CD14-positive monocyte (primary cell): ENCODE measurements around the gene KNSTRN. TPM values are rescaled to one million over a fixed set of nuclear protein-coding genes. Genes with fewer than 3 reads are reported as not detected.

ENCODE experiments used
- DNase-seq, 3 donors: peaks; one replicate each; pipeline ENCODE4 v3.0.0-alpha.2; 2011 to 2022
- H2AFZ ChIP-seq: 2 replicates; pipeline ENCODE4 v1.6.0; 2012; ENCODE audit warnings: mild to moderate bottlenecking, low read depth, low read length, inconsistent platforms; ENCODE audit not compliant: insufficient read depth, poor library complexity, severe bottlenecking
- H3K27ac ChIP-seq, 2 donors: 1 replicate in 1 of 2; 2 replicates in 1 of 2; pipeline ENCODE4 v1.5.1; 2012 to 2013; ENCODE audit warnings: low read length in 2 of 2, control low read depth in 1 of 2, inconsistent platforms in 1 of 2, low read depth in 1 of 2, mild to moderate bottlenecking in 1 of 2
- H3K27me3 ChIP-seq, 2 donors: one replicate each; pipeline versions ENCODE4 v1.6.0 to v1.6.1; 2011 to 2013; ENCODE audit warnings: low read length in 2 of 2; ENCODE audit not compliant: control insufficient read depth in 2 of 2, insufficient read depth in 2 of 2
- H3K36me3 ChIP-seq, 2 donors: replicated peaks in 1 of 2; 1 replicate in 1 of 2; 2 replicates in 1 of 2; pipeline versions ENCODE4 v1.5.1 to v1.6.1; 2012 to 2013; ENCODE audit warnings: low read length in 2 of 2, control low read depth in 1 of 2, inconsistent platforms in 1 of 2, mild to moderate bottlenecking in 1 of 2; ENCODE audit not compliant: insufficient read depth in 2 of 2, control insufficient read depth in 1 of 2
- H3K4me1 ChIP-seq, 2 donors: 1 replicate in 1 of 2; 2 replicates in 1 of 2; pipeline versions ENCODE4 v1.5.1 to v1.6.1; 2012 to 2013; ENCODE audit warnings: low read length in 2 of 2, control low read depth in 1 of 2, inconsistent platforms in 1 of 2, mild to moderate bottlenecking in 1 of 2, moderate library complexity in 1 of 2; ENCODE audit not compliant: insufficient read depth in 2 of 2, control insufficient read depth in 1 of 2
- H3K4me2 ChIP-seq: replicated peaks from 2 replicates; pipeline ENCODE3; 2012; ENCODE audit warnings: low read length, moderate library complexity, mild to moderate bottlenecking; ENCODE audit not compliant: poor library complexity, severe bottlenecking; ENCODE audit errors: extremely low read depth
- H3K4me3 ChIP-seq, 3 experiments: fragments of 200-600 bp in 1 of 3; sonication (generic) in 1 of 3; replicated peaks in 1 of 3; 1 replicate in 2 of 3; 2 replicates in 1 of 3; pipeline ENCODE4 v1.5.1; 2011 to 2013; ENCODE audit warnings: low read length in 3 of 3, mild to moderate bottlenecking in 3 of 3, control low read depth in 2 of 3, low read depth in 2 of 3, inconsistent platforms in 1 of 3, moderate library complexity in 1 of 3
- H3K79me2 ChIP-seq: 2 replicates; pipeline ENCODE4 v1.6.0; 2012; ENCODE audit warnings: mild to moderate bottlenecking, control low read depth, inconsistent platforms, low read length, moderate library complexity; ENCODE audit not compliant: insufficient read depth
- H3K9ac ChIP-seq: 2 replicates; pipeline ENCODE4 v1.6.0; 2017; ENCODE audit warnings: low read length, mild to moderate bottlenecking; ENCODE audit not compliant: insufficient read depth, poor library complexity, severe bottlenecking
- H3K9me3 ChIP-seq, 2 donors: replicated peaks in 1 of 2; 1 replicate in 1 of 2; 2 replicates in 1 of 2; pipeline versions ENCODE4 v1.5.1 to v1.6.1; 2012 to 2013; ENCODE audit warnings: low read length in 2 of 2, control low read depth in 1 of 2; ENCODE audit not compliant: control insufficient read depth in 1 of 2, insufficient read depth in 1 of 2
- H4K20me1 ChIP-seq: 2 replicates; pipeline ENCODE4 v1.6.0; 2012; ENCODE audit warnings: mild to moderate bottlenecking, low read length, control low read depth, moderate library complexity; ENCODE audit not compliant: insufficient read depth
- H3K27ac Mint-ChIP-seq, 7 donors: one replicate each; pipeline ENCODE4 v1.8.0; 2020; ENCODE audit warnings: mild to moderate bottlenecking in 7 of 7, mixed read lengths in 7 of 7, moderate library complexity in 6 of 7, inconsistent platforms in 2 of 7
- H3K27me3 Mint-ChIP-seq, 3 donors: one replicate each; pipeline ENCODE4 v1.8.0; 2021 to 2022; ENCODE audit warnings: low read depth in 3 of 3, mild to moderate bottlenecking in 3 of 3, mixed read lengths in 3 of 3, moderate library complexity in 3 of 3, inconsistent platforms in 1 of 3
- H3K36me3 Mint-ChIP-seq, 2 donors: one replicate each; pipeline ENCODE4 v1.8.0; 2020; ENCODE audit warnings: mixed read lengths in 2 of 2, inconsistent platforms in 1 of 2, mild to moderate bottlenecking in 1 of 2
- H3K4me1 Mint-ChIP-seq: one replicate; pipeline ENCODE4 v1.8.0; 2020; ENCODE audit warnings: mild to moderate bottlenecking, mixed read lengths
- H3K4me3 Mint-ChIP-seq, 2 donors: one replicate each; pipeline ENCODE4 v1.8.0; 2020; ENCODE audit warnings: mild to moderate bottlenecking in 2 of 2, mixed read lengths in 2 of 2, moderate library complexity in 1 of 2
- H3K9me3 Mint-ChIP-seq, 7 donors: one replicate each; pipeline ENCODE4 v1.8.0; 2020 to 2022; ENCODE audit warnings: mixed read lengths in 7 of 7, mild to moderate bottlenecking in 6 of 7, moderate library complexity in 6 of 7, inconsistent platforms in 2 of 7
- WGBS: methylation state at CpG from one replicate; pipeline ENCODE4 v1.1.5; 2013; ENCODE audit warnings: missing lambda C conversion rate; ENCODE audit not compliant: insufficient coverage; 5-methylcytosine and 5-hydroxymethylcytosine counted together
- intact Hi-C, 2 donors: fragments of 100-400 bp; cut with micrococcal nuclease; formaldehyde crosslinking; loops; one replicate each; pipeline versions ENCODE4 v1.15.0 to v1.15.1; 2023
- polyA plus RNA-seq, 3 donors: library from polyadenylated mRNA; depleted of rRNA in 1 of 3; unstranded in 2 of 3; stranded (reverse) in 1 of 3; fragments of 300-500 nt in 2 of 3; fragments of >200 nt in 1 of 3; fragmentation: Illumina TruSeq in 2 of 3; gene quantifications; 1 replicate in 2 of 3; 2 replicates in 1 of 3; pipeline ENCODE4 v1.2.3, GENCODE V29; 2012 to 2021
- TF ChIP-seq, protein P1 (sequence below): fragments of 200-600 bp; IDR thresholded peaks from one replicate; pipeline ENCODE4 v1.8.0; 2022; ENCODE audit warnings: antibody characterized with exemption, mild to moderate bottlenecking

KNSTRN gene
- polyA plus RNA-seq, 3 donors: 5.4 to 10.0 (median 7.9) TPM

DNA sequence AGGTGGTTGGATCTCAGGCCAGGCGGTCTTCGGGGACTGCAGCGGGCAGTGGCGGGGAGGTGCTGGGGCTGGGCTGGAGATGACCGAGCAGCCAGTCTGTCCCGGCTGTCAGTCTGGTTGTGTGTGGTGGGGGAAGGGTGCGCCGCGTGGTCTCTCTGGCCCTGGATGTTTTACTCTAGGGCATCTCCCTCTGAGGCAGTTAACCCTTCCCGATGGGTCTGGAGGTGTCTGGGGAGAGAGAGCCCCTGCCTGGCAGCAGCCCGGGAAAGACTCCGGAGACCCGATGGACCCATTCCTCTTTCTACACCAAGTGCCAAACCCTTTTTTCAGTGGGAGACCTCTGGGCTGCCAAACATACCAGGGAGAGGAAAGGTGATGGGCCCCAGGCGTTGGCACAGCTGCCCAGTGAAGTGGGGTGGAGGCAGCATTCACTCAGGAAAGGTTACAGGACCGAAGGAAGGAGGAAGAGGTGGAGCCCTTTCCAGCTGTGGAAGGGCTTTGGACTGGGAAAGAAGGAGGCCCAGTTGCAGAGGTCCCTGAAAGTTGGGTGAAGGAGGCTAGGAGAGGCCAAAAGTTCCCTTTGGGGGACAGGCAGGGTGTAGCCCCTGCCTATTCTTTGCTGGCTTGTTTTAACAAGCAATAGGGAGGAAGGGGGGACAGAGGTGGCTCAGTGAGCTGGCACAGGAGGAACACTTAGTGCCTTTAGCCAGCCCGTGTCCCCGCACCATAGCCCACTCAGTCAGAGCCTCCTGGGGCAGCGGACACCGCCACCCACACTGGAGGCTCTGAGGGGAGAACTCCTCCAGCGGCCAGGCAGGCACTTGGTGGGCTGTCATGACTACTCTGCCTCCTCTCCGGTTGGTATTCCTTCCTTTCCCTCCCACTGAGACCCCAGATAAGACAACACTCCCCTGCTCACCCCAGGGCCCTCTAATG is 55.5 kb downstream of the KNSTRN start:
- TF ChIP-seq, protein P1, sequence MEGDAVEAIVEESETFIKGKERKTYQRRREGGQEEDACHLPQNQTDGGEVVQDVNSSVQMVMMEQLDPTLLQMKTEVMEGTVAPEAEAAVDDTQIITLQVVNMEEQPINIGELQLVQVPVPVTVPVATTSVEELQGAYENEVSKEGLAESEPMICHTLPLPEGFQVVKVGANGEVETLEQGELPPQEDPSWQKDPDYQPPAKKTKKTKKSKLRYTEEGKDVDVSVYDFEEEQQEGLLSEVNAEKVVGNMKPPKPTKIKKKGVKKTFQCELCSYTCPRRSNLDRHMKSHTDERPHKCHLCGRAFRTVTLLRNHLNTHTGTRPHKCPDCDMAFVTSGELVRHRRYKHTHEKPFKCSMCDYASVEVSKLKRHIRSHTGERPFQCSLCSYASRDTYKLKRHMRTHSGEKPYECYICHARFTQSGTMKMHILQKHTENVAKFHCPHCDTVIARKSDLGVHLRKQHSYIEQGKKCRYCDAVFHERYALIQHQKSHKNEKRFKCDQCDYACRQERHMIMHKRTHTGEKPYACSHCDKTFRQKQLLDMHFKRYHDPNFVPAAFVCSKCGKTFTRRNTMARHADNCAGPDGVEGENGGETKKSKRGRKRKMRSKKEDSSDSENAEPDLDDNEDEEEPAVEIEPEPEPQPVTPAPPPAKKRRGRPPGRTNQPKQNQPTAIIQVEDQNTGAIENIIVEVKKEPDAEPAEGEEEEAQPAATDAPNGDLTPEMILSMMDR: no peak
- Histone ChIP-seq H3K27ac (no peak overlapping the region), H2AFZ (no peak overlapping the region), H3K27me3 (peaks cover 41 to 74% of the 10 kb centered on the region in 2 donors), H3K79me2 (peaks cover 13% of the 10 kb centered on the region), H3K9me3 (peaks cover 0 to 7% of the 10 kb centered on the region in 2 donors), H3K4me3 (no peak overlapping the region), H3K4me1 (peaks cover 28 to 44% of the 10 kb centered on the region in 2 donors), H3K4me2 (no peak overlapping the region), H3K36me3 (no peaks in the 10 kb centered on the region), H3K9ac (no peak overlapping the region), H4K20me1 (peaks cover 12% of the 10 kb centered on the region)
- H3K27ac Mint-ChIP-seq: no peak overlapping the region
- peaks cover 0 to 33% (median 7%) of the 10 kb centered on the region in 7 donors for H3K9me3 Mint-ChIP-seq
- H3K4me1 Mint-ChIP-seq: peaks cover 36% of the 10 kb centered on the region
- H3K4me3 Mint-ChIP-seq: peak overlapping the region in 1 of 2 donors; percentile 99
- no peak for DNase-seq
- 81% methylated on average over 13 of the region's 21 CpGs for WGBS
- H3K27me3 Mint-ChIP-seq: peaks cover 70 to 84% (median 78%) of the 10 kb centered on the region in 3 donors
- peaks cover 12 to 19% of the 10 kb centered on the region in 2 donors for H3K36me3 Mint-ChIP-seq
- intact Hi-C loops: no loop called here

DNA sequence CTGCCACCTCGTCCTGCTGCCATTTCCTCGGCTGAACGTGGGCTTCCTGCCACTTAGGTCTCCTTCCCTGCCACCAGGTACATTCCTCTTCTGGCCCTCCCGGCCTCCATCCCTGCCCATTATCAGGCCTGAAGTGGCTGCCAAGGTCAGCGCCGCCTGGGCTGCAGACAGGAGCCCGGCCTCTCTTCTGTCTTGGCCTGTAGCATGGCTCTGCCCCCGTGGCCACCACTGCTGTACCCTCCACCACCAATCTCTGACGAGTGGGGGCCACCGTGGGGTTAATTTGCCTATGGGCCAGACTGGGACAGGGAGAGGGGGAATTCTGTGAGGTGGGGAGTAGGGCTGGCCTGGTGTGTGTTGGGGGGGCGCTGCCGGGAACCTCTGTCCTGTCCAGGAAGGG is 56.2 kb downstream of the KNSTRN start:
- peaks cover 19% of the 10 kb centered on the region for H3K79me2 ChIP-seq
- no peak overlapping the region for H3K27ac ChIP-seq
- no peak overlapping the region for H2AFZ ChIP-seq
- peaks cover 43% of the 10 kb centered on the region for H3K4me1 Mint-ChIP-seq
- peaks cover 19% of the 10 kb centered on the region for H4K20me1 ChIP-seq
- H3K4me3 ChIP-seq: no peak overlapping the region
- peaks cover 0 to 7% of the 10 kb centered on the region in 2 donors for H3K9me3 ChIP-seq
- peaks cover 28 to 44% of the 10 kb centered on the region in 2 donors for H3K4me1 ChIP-seq
- intact Hi-C loops: no loop called here
- 78% methylated on average over 9 of the region's 12 CpGs for WGBS
- DNase-seq: no peak
- peak overlapping the region in 1 of 2 donors; percentile 99 for H3K4me3 Mint-ChIP-seq
- H3K27me3 Mint-ChIP-seq: peaks cover 76 to 88% (median 77%) of the 10 kb centered on the region in 3 donors
- no peak overlapping the region for H3K9ac ChIP-seq
- no peaks in the 10 kb centered on the region for H3K36me3 ChIP-seq
- H3K4me2 ChIP-seq: no peak overlapping the region
- H3K27me3 ChIP-seq: peaks cover 41 to 75% of the 10 kb centered on the region in 2 donors
- TF ChIP-seq, protein P1: no peak
- peaks cover 0 to 33% (median 7%) of the 10 kb centered on the region in 7 donors for H3K9me3 Mint-ChIP-seq
- no peak overlapping the region for H3K27ac Mint-ChIP-seq
- peaks cover 14 to 23% of the 10 kb centered on the region in 2 donors for H3K36me3 Mint-ChIP-seq
